SW 1271 (cell line): ENCODE data around the gene PCIF1.
"Not testable (repeated sequence)": the region's sequence is repeated elsewhere in the genome, so short reads cannot be mapped to it uniquely, and the experiment has no call there.

Source experiments
- DNase-seq, 2 experiments: peaks; one replicate each; lab custom pipeline; 2025; lab: John Stamatoyannopoulos, UW

Gene PCIF1

DNA sequence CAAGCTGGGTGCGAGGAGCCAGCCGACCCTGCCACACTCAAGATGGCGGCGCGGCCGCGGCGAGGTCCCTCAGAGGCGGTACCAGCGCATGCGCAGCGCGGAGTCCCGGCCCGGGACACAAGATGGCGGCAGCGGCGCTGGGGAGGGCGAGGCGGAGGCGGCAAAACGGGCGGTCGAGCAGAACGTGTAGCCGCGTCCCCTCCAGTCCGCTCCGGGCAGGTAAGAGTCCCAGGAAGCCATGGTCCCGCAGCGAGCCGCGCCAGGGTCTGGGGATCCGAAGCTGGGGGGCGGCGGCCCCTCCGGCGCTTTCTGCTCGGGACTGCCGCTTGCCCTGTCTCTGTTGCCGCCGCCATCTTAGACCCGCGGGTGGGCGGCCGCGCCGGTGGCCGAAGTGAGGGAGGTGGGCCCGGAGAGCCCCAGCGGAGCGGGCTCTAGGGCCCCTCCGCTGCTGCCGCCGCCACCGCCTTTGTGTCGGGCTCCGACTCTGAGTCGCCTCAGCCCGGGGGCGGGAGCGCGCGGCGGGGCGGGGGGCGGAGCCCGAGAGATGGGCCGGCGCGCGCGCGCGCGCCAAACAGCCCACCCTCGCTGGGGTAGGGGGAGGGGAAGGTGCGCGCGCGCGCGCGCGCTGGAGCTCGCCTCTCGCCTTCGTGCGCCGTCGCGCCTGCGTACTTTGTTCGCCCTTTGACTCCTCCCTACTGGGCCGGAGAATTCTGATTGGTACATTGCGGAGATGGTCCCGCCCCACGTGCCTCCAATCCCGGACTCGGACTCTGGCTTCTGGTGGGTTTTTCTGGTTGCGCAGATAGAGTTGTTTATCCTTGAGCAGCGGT lies at the start of gene PCIF1:
TSS of gene PCIF1 (plus strand) at position 98 of the 830 bp plus-strand sequence. CDS start 4,317 bp downstream, outside the sequence.
- peak; percentile 78 to 96 for DNase-seq

DNA sequence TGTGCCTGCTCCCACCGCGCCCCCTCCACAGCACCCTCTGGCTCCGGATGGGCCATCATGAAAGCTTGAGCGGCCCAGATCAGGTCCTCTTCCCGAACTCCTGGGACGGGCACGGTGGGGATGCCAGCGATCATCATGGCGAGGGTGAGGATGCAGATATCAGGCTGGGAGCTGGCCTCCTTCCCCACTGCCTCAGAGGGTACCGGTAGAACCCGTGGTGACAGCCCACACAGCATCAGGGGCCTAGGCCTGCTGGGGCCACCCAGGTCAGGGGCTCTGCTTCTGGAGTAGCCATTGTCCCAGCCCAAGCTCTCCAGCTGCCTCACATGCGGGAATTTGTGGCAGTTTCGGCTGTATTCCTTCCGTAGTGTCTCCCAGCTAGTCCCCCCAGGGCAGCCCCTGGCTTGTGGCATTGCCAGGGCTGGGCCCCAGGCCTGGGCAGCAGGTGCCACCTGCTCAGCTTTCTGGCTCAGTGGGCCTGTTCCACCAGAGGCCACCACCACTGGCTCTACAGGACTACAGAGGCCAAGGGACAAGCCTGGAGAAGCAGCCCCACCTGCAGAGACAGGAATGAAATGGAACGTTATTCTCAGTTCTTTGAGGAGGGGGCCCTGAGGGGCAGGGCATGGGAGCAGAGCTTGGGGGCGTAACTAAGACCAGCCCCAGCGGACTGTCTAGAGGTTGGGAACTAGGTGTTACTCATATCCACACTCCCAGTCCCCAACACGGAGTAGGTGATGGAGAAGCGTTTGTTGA lies 47.7 kb upstream of the PCIF1 start:
- DNase-seq, result no peak

DNA sequence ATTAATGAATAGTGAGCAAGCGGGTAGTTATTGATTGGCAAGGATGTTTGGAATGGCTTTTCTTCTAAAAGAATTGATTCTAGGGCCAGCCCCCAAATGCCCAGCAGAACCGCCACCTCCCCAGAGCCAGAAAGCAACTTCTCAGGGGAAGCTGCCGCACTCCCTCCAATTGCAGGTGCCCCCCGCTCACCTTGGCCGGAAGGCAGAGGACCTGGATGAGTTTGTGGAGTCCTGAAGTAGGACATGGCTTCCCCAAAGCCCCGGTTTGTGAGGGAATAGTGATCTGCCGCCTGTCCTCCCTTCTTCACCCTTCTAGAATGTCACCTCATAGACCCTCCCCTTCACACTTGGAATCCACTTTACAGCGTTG lies 47.2 kb upstream of the PCIF1 start, which contains the start of gene SPATA25:
TSS of gene SPATA25 (minus strand) at position 277 of the 370 bp plus-strand sequence. CDS start at position 245, 32 bp downstream.
- no peak for DNase-seq

DNA sequence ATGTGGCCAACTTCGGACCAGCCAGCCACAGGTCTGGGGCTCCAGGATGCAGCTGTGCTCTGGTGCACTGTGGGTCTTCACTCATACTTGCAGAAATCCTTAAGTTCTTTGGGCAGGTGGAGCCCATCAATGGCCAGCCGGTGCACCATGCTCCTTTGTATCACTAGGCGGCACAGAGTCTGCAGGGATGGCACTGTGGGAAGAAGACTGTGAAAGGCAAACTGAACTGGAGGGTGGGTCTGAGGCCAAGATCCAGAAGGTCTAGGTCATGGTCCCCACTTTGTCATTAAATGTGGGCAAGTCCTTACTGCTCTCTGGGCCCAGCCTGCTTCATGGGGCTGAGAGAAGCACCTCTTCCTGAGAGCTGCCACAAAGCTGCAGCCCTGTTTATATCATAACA lies 45.8 kb upstream of the PCIF1 start:
- DNase-seq, result no peak

DNA sequence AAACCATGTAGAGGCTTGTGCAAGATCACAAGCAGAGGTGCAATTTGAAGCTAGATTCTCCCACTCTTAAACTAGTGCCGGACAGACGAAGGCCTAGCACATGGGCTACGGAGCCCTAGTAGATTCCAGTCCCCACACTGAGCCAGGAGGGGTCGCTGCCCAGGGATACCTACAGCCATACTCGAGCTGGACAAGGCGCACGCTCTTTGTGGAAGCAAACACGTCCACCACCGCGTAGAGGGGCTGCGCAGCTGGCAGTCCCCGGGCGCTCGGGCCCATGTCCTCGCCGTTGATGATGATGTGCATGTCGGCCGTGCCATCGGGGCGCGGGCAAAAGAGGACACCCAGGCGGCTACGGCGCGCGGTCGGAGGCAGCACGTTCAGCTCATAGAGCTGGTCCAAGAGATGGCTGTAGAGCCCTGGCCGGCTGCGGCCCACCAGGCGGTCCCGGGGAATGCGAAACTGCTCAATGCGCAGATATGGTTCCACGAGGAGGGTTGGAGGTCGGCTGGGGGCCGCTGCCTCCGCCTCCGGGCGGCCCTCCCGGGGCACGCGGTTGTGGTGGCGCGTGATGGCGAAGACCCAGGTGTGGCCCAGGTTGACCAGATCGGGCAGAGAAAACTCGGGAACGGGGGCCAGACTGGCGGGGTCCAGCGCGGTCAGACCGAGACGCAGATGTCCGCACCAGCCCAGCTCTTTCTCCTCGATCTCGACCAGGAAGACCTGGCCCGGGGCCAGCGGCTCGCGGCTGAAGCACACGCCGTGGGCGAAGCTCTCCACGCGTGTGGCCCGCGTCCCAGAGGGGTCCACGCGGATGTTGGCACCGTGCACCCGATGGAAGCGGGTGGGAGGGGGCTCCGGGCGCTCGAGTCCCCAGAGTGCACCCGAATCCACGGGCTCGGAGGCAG lies 44.2 kb upstream of the PCIF1 start:
- DNase-seq, result peak; percentile 34 to 71

DNA sequence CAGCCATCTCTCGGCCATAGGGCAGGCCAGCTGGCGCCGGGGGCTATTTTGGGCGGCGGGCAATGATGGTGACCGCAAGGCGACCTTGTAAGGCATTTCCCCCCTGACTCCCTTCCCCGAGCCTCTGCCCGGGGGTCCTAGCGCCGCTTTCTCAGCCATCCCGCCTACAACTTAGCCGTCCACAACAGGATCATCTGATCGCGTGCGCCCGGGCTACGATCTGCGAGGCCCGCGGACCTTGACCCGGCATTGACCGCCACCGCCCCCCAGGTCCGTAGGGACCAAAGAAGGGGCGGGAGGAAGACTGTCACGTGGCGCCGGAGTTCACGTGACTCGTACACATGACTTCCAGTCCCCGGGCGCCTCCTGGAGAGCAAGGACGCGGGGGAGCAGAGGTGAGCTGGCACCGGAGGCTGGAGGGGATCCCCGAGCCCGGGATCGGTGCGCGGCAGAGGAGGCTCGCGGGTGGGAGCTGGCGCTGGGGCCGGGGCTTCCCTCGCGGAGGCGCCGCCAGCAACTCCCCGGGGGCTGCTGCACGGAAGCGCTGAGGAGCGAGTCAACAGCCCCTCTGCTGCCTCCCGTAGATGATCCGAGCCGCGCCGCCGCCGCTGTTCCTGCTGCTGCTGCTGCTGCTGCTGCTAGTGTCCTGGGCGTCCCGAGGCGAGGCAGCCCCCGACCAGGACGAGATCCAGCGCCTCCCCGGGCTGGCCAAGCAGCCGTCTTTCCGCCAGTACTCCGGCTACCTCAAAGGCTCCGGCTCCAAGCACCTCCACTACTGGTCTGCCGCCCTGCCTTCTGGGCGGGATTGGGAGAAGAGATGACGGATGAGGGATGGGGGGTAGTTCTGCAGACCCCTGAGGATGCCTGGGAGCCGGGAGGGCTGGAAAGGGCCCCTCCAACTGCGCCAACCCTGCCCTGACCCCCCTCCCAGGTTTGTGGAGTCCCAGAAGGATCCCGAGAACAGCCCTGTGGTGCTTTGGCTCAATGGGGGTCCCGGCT lies 43.2 kb upstream of the PCIF1 start, which contains the start of the genes CTSA and NEURL2:
TSS of gene CTSA (plus strand) at position 351 of the 999 bp plus-strand sequence. CDS start at position 585, 234 bp downstream.
TSS of gene NEURL2 (minus strand) at position 224 of the 999 bp plus-strand sequence. CDS start at position 7, 217 bp downstream.
- DNase-seq, result peak; percentile 68 to 85

DNA sequence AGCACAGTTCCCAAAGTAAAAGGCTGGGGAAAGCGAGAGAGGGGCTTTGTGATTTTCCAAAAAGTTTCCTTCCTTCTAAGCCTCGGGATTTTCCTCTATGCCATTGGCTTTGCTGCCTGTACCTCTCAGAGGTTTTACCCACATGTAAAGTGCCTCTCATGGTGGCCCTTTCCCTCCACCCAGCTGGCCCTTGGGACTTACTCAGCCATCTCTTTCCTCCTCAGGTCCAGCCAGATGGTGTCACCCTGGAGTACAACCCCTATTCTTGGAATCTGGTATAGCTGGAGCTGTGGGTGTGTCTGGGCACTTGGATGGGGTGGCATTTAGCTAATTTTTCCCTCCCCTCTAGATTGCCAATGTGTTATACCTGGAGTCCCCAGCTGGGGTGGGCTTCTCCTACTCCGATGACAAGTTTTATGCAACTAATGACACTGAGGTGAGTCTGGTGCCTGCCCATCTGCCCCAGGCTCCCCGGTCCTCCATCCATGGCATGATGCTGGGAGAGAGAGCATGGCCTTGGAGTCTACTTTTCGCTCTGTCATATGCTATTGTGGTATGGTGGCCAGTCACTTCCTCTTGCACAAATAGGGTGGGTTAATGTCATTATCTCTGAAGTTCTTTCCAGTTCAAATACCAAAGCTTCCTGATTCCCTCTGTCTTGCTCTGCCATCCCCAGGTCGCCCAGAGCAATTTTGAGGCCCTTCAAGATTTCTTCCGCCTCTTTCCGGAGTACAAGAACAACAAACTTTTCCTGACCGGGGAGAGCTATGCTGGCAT lies 42.2 kb upstream of the PCIF1 start:
- DNase-seq, result peak; percentile 14 to 19

GRCh38 chr20:45892828-45893500 lies 41.5 kb upstream of the PCIF1 start:
- DNase-seq, result no peak

GRCh38 chr20:45893831-45894230 lies 40.7 kb upstream of the PCIF1 start:
- DNase-seq, result no peak

DNA sequence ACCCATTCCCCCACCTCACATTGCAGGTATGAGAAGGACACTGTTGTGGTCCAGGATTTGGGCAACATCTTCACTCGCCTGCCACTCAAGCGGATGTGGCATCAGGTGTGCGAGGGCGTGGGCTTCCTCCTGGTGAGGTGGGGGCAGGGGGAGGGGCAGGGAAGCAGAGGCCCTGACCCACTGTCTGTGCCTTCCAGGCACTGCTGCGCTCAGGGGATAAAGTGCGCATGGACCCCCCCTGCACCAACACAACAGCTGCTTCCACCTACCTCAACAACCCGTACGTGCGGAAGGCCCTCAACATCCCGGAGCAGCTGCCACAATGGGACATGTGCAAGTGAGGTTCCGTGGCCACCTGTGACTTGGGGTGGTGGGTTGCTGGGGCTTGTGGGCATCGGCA lies 39.7 kb upstream of the PCIF1 start:
- DNase-seq, result no peak

- DNase-seq, result no peak
These were observed 37.8 kb upstream of the PCIF1 start for GRCh38 chr20:45896641-45897161.

- no peak for DNase-seq
These were observed 37.2 kb upstream of the PCIF1 start for GRCh38 chr20:45897289-45897688.

GRCh38 chr20:45897692-45898091 lies 36.8 kb upstream of the PCIF1 start:
- DNase-seq, result no peak

DNA sequence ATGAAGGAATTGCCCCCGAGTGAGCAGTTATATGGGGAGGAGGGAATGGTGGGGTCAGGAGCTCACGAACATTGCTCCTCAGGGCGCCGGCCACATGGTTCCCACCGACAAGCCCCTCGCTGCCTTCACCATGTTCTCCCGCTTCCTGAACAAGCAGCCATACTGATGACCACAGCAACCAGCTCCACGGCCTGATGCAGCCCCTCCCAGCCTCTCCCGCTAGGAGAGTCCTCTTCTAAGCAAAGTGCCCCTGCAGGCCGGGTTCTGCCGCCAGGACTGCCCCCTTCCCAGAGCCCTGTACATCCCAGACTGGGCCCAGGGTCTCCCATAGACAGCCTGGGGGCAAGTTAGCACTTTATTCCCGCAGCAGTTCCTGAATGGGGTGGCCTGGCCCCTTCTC lies 36.2 kb upstream of the PCIF1 start:
- no peak for DNase-seq

GRCh38 chr20:45899046-45899835 lies 35.2 kb upstream of the PCIF1 start:
- no peak for DNase-seq

DNA sequence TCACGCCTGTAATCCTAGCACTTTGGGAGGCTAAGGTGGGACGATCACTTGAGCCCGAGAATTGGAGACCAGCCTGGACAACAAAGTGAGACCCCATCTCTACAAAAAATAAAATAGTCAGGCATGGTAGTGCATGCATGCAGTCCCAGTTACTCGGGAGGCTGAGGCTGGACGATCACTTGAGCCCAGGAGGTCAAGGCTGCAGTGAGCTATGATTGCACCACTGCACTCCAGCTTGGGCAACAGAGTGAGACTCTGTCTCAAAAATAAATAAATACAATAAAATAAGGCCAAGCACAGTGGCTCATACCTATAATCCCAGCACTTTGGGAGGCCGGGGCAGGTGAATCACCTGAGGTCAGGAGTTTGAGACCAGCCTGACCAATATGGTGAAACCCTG lies 33.2 kb upstream of the PCIF1 start:
- not testable (repeated sequence) for DNase-seq

- DNase-seq, result no peak
These were observed 32.2 kb upstream of the PCIF1 start for GRCh38 chr20:45902199-45902701.
